SK-N-SH treated with all-trans-retinoic acid at 6 μM for 48 hours (cell line): ENCODE measurements around the gene CPOX.
"Not testable (repeated sequence)": the region's sequence is repeated elsewhere in the genome, so short reads cannot be mapped to it uniquely, and the experiment has no call there.

Experiments used
- ARNTL ChIP-seq: fragments of 450-650 bp; formaldehyde crosslinking; IDR thresholded peaks from 2 replicates; pipeline ENCODE4 v1.5.0; 2020; ENCODE audit warnings: low read depth, mild to moderate bottlenecking, moderate library complexity, borderline replicate concordance
- OSR1 ChIP-seq: fragments of 250-450 bp; sonication (Bioruptor Pico); IDR thresholded peaks from 2 replicates; pipeline ENCODE4 v1.8.0; 2022; ENCODE audit warnings: moderate library complexity, mild to moderate bottlenecking, inconsistent platforms
- SNAI2 ChIP-seq: fragments of 250-450 bp; sonication (Bioruptor Pico); IDR thresholded peaks from 2 replicates; pipeline ENCODE4 v1.5.0; 2020; ENCODE audit warnings: mild to moderate bottlenecking, moderate library complexity
- TCF4 ChIP-seq: fragments of 250-450 bp; sonication (Bioruptor Pico); IDR thresholded peaks from 2 replicates; pipeline ENCODE4 v1.8.0; 2021; ENCODE audit warnings: mild to moderate bottlenecking, moderate library complexity, borderline replicate concordance
- TOX ChIP-seq: fragments of 250-450 bp; sonication (Bioruptor Pico); IDR thresholded peaks from 2 replicates; pipeline ENCODE4 v1.8.0; 2021; ENCODE audit warnings: mild to moderate bottlenecking, moderate library complexity, borderline replicate concordance
- ZC3H10 ChIP-seq: fragments of 250-450 bp; sonication (Bioruptor Pico); IDR thresholded peaks from 2 replicates; pipeline ENCODE4 v1.5.1; 2021; ENCODE audit warnings: mild to moderate bottlenecking, moderate library complexity
- TF ChIP-seq, protein P1 (sequence below): fragments of 250-450 bp; sonication (Bioruptor Pico); IDR thresholded peaks from 2 replicates; pipeline ENCODE4 v1.8.0; 2020; ENCODE audit warnings: mild to moderate bottlenecking, moderate library complexity, borderline replicate concordance
- TF ChIP-seq, protein P2 (sequence below): fragments of 250-450 bp; sonication (Bioruptor Pico); IDR thresholded peaks from 2 replicates; pipeline ENCODE4 v1.5.1; 2020; ENCODE audit warnings: low read depth, mild to moderate bottlenecking, moderate library complexity

GRCh38 chr3:98642769-98643168 lies 49.4 kb upstream of the CPOX start:
- TF ChIP-seq TOX (CRISPR knock-in tag); ARNTL (CRISPR knock-in tag); TCF4 (CRISPR knock-in tag); OSR1 (CRISPR knock-in tag); SNAI2; ZC3H10 (CRISPR knock-in tag): not testable (repeated sequence)
- TF ChIP-seq, protein P1, sequence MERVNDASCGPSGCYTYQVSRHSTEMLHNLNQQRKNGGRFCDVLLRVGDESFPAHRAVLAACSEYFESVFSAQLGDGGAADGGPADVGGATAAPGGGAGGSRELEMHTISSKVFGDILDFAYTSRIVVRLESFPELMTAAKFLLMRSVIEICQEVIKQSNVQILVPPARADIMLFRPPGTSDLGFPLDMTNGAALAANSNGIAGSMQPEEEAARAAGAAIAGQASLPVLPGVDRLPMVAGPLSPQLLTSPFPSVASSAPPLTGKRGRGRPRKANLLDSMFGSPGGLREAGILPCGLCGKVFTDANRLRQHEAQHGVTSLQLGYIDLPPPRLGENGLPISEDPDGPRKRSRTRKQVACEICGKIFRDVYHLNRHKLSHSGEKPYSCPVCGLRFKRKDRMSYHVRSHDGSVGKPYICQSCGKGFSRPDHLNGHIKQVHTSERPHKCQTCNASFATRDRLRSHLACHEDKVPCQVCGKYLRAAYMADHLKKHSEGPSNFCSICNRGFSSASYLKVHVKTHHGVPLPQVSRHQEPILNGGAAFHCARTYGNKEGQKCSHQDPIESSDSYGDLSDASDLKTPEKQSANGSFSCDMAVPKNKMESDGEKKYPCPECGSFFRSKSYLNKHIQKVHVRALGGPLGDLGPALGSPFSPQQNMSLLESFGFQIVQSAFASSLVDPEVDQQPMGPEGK (CRISPR knock-in tag) = not testable (repeated sequence)
- TF ChIP-seq, protein P2, sequence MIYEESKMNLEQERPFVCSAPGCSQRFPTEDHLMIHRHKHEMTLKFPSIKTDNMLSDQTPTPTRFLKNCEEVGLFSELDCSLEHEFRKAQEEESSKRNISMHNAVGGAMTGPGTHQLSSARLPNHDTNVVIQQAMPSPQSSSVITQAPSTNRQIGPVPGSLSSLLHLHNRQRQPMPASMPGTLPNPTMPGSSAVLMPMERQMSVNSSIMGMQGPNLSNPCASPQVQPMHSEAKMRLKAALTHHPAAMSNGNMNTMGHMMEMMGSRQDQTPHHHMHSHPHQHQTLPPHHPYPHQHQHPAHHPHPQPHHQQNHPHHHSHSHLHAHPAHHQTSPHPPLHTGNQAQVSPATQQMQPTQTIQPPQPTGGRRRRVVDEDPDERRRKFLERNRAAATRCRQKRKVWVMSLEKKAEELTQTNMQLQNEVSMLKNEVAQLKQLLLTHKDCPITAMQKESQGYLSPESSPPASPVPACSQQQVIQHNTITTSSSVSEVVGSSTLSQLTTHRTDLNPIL (CRISPR knock-in tag) = not testable (repeated sequence)
